ENCODE results near the gene RSRP1. TPM values are rescaled to one million over a fixed set of nuclear protein-coding genes. Genes with fewer than 3 reads are reported as not detected.

The RSRP1 gene
- total and polyA plus RNA-seq, 5 donors: 43.6 to 65.0 (median 60.8) TPM

- Histone ChIP-seq H3K4me1 (ENCODE audit: control insufficient read depth, insufficient read depth, low read length) (no peaks in the 10 kb centered on the region), H3K4me3 (ENCODE audit: low read length) (no peak overlapping the region), H3K9me3 (ENCODE audit: control insufficient read depth, low read length) (no peaks in the 10 kb centered on the region), H3K27ac (ENCODE audit: low read length) (no peak overlapping the region), H3K27me3 (ENCODE audit: control insufficient read depth, insufficient read depth) (no peaks in the 10 kb centered on the region)
- DNase-seq: no peak
- no peak for ATAC-seq
- intact Hi-C loops (cut with DNase I): loop anchor here (5.0 to 10.0 kb wide), 5 partner anchors 265 to 355 kb away; partner anchors contain the start of gene RUNX3 (in 2 of the 4)
- WGBS: 71% methylated on average over 20 of the region's 20 CpGs
Measured at GRCh38 chr1:25199819-25200620, 47.2 kb downstream of the RSRP1 start.

- no peaks in the 10 kb centered on the region for H3K9me3 ChIP-seq (ENCODE audit: control insufficient read depth, low read length)
- intact Hi-C loops (cut with DNase I): loop anchor here in 1 of 4 donors (5.0 kb wide), 1 partner anchor 341 kb away; no protein-coding TSS in a partner anchor
- no peak overlapping the region for H3K4me3 ChIP-seq (ENCODE audit: low read length)
- DNase-seq: peak in 1 of 3 donors; percentile 24
- ATAC-seq: peak; percentile 38 to 40
- H3K27ac ChIP-seq (ENCODE audit: low read length): no peak overlapping the region
- H3K4me1 ChIP-seq (ENCODE audit: control insufficient read depth, insufficient read depth, low read length): no peaks in the 10 kb centered on the region
- 53% methylated on average over 20 of the region's 20 CpGs for WGBS
- H3K27me3 ChIP-seq (ENCODE audit: control insufficient read depth, insufficient read depth): no peaks in the 10 kb centered on the region
Measured at GRCh38 chr1:25198663-25199252, 48.5 kb downstream of the RSRP1 start.

- H3K27me3 ChIP-seq (ENCODE audit: control insufficient read depth, insufficient read depth): no peaks in the 10 kb centered on the region
- no peak for ATAC-seq
- no peaks in the 10 kb centered on the region for H3K9me3 ChIP-seq (ENCODE audit: control insufficient read depth, low read length)
- no peak for DNase-seq
- no peak overlapping the region for H3K4me3 ChIP-seq (ENCODE audit: low read length)
- intact Hi-C loops (cut with DNase I): loop anchor here in 1 of 4 donors (5.0 kb wide), 1 partner anchor 341 kb away; no protein-coding TSS in a partner anchor
- no peak overlapping the region for H3K27ac ChIP-seq (ENCODE audit: low read length)
- H3K4me1 ChIP-seq (ENCODE audit: control insufficient read depth, insufficient read depth, low read length): no peaks in the 10 kb centered on the region
- 49% methylated on average over 11 of the region's 11 CpGs for WGBS
Measured at GRCh38 chr1:25197982-25198662, 49.1 kb downstream of the RSRP1 start.

- no peak overlapping the region for H3K4me3 ChIP-seq (ENCODE audit: low read length)
- intact Hi-C loops (cut with DNase I): loop anchor here in 1 of 4 donors (5.0 kb wide), 1 partner anchor 340 kb away; no protein-coding TSS in a partner anchor
- DNase-seq (peak in 1 of 3 donors; percentile 1), ATAC-seq (no peak)
- H3K9me3 ChIP-seq (ENCODE audit: control insufficient read depth, low read length): no peaks in the 10 kb centered on the region
- H3K27ac ChIP-seq (ENCODE audit: low read length): no peak overlapping the region
- H3K4me1 ChIP-seq (ENCODE audit: control insufficient read depth, insufficient read depth, low read length): no peaks in the 10 kb centered on the region
- 84% methylated on average over 20 of the region's 20 CpGs for WGBS
- H3K27me3 ChIP-seq (ENCODE audit: control insufficient read depth, insufficient read depth): no peaks in the 10 kb centered on the region
Measured at GRCh38 chr1:25197235-25197975, 49.8 kb downstream of the RSRP1 start.

- ATAC-seq (no peak), DNase-seq (peak in 1 of 3 donors; percentile 8)
- Histone ChIP-seq H3K9me3 (ENCODE audit: control insufficient read depth, low read length) (no peaks in the 10 kb centered on the region), H3K4me3 (ENCODE audit: low read length) (no peak overlapping the region), H3K4me1 (ENCODE audit: control insufficient read depth, insufficient read depth, low read length) (no peaks in the 10 kb centered on the region), H3K27ac (ENCODE audit: low read length) (no peak overlapping the region), H3K27me3 (ENCODE audit: control insufficient read depth, insufficient read depth) (no peaks in the 10 kb centered on the region)
- 85% methylated on average over 7 of the region's 7 CpGs for WGBS
- intact Hi-C loops (cut with DNase I): loop anchor here in 1 of 4 donors (5.0 kb wide), 1 partner anchor 340 kb away; no protein-coding TSS in a partner anchor
Measured at GRCh38 chr1:25196830-25197229, 50.4 kb downstream of the RSRP1 start.

- H3K27me3 ChIP-seq (ENCODE audit: control insufficient read depth, insufficient read depth): no peaks in the 10 kb centered on the region
- 71% methylated on average over 6 of the region's 6 CpGs for WGBS
Measured at GRCh38 chr1:25195835-25196234, 51.4 kb downstream of the RSRP1 start.

GRCh38 chr1:25194572-25195020, 52.7 kb downstream of the RSRP1 start:
- Histone ChIP-seq H3K9me3 (ENCODE audit: control insufficient read depth, low read length) (no peaks in the 10 kb centered on the region), H3K27me3 (ENCODE audit: control insufficient read depth, insufficient read depth) (no peaks in the 10 kb centered on the region), H3K4me1 (ENCODE audit: control insufficient read depth, insufficient read depth, low read length) (no peaks in the 10 kb centered on the region), H3K27ac (ENCODE audit: low read length) (no peak overlapping the region), H3K4me3 (ENCODE audit: low read length) (no peak overlapping the region)
- intact Hi-C loops (cut with DNase I): loop anchor here in 1 of 4 donors (5.0 kb wide), 1 partner anchor 337 kb away; no protein-coding TSS in a partner anchor
- DNase-seq: peak in 1 of 3 donors; percentile 37
- ATAC-seq: peak in 1 of 2 donors; percentile 16
- 66% methylated on average over 17 of the region's 17 CpGs for WGBS

More at GRCh38 chr1:25195835-25196234, 51.4 kb downstream of the RSRP1 start:
- Histone ChIP-seq H3K4me3 (ENCODE audit: low read length) (no peak overlapping the region), H3K9me3 (ENCODE audit: control insufficient read depth, low read length) (no peaks in the 10 kb centered on the region), H3K4me1 (ENCODE audit: control insufficient read depth, insufficient read depth, low read length) (no peaks in the 10 kb centered on the region), H3K27ac (ENCODE audit: low read length) (no peak overlapping the region)
- ATAC-seq: no peak
- peak in 1 of 3 donors; percentile 7 for DNase-seq
- intact Hi-C loops (cut with DNase I): loop anchor here in 1 of 4 donors (5.0 kb wide), 1 partner anchor 339 kb away; no protein-coding TSS in a partner anchor

- DNase-seq (no peak), ATAC-seq (no peak)
- Histone ChIP-seq H3K4me3 (ENCODE audit: low read length) (no peak overlapping the region), H3K27ac (ENCODE audit: low read length) (no peak overlapping the region), H3K4me1 (ENCODE audit: control insufficient read depth, insufficient read depth, low read length) (no peaks in the 10 kb centered on the region), H3K9me3 (ENCODE audit: control insufficient read depth, low read length) (no peaks in the 10 kb centered on the region), H3K27me3 (ENCODE audit: control insufficient read depth, insufficient read depth) (no peaks in the 10 kb centered on the region)
- 75% methylated on average over 8 of the region's 8 CpGs for WGBS
- intact Hi-C loops (cut with DNase I): no loop called here
Measured at GRCh38 chr1:25194054-25194453, 53.2 kb downstream of the RSRP1 start.

GRCh38 chr1:25193229-25193628, 54.0 kb downstream of the RSRP1 start:
- H3K27ac ChIP-seq (ENCODE audit: low read length): no peak overlapping the region
- H3K4me1 ChIP-seq (ENCODE audit: control insufficient read depth, insufficient read depth, low read length): no peaks in the 10 kb centered on the region
- intact Hi-C loops (cut with DNase I): no loop called here
- no peaks in the 10 kb centered on the region for H3K27me3 ChIP-seq (ENCODE audit: control insufficient read depth, insufficient read depth)
- no peak overlapping the region for H3K4me3 ChIP-seq (ENCODE audit: low read length)
- no peaks in the 10 kb centered on the region for H3K9me3 ChIP-seq (ENCODE audit: control insufficient read depth, low read length)
- 65% methylated on average over 9 of the region's 9 CpGs for WGBS
- DNase-seq: peak in 1 of 3 donors; percentile 22
- no peak for ATAC-seq

Measured in right cardiac atrium (tissue), 5 donors.